Inflammatory macrophage treated with lipopolysaccharide for 4 hours (primary cell): ENCODE data around the gene C16orf89.

ENCODE experiments used
- DNase-seq: peaks from one replicate; pipeline ENCODE4 v3.0.0-alpha.2; 2020

Gene C16orf89

GRCh38 chr16:5002699-5003143 lies 63.0 kb downstream of the C16orf89 start:
- no peak for DNase-seq

- DNase-seq = no peak
These were observed 63.8 kb downstream of the C16orf89 start for GRCh38 chr16:5001986-5002385.

GRCh38 chr16:5001571-5001970 lies 64.2 kb downstream of the C16orf89 start:
- DNase-seq = peak; percentile 11

DNA sequence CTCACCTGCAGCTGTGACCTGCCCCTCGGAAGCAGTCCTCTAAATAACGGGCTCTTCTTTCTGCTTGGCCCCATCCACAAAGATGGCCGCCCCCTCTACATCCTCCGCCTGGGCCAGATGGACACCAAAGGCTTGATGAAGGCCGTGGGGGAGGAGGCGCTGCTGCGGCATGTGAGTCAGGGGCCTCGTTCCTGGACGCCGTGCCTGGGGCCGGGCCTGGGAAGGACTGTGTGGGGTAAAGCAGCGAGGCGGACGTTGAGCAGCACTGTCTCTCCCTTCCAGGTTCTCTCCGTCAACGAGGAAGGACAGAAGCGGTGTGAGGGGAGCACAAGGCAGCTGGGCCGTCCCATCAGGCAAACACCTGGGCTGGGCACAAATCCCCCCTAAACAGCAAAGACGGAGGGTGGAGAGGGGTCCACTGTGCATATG lies 65.2 kb downstream of the C16orf89 start:
- no peak for DNase-seq

DNA sequence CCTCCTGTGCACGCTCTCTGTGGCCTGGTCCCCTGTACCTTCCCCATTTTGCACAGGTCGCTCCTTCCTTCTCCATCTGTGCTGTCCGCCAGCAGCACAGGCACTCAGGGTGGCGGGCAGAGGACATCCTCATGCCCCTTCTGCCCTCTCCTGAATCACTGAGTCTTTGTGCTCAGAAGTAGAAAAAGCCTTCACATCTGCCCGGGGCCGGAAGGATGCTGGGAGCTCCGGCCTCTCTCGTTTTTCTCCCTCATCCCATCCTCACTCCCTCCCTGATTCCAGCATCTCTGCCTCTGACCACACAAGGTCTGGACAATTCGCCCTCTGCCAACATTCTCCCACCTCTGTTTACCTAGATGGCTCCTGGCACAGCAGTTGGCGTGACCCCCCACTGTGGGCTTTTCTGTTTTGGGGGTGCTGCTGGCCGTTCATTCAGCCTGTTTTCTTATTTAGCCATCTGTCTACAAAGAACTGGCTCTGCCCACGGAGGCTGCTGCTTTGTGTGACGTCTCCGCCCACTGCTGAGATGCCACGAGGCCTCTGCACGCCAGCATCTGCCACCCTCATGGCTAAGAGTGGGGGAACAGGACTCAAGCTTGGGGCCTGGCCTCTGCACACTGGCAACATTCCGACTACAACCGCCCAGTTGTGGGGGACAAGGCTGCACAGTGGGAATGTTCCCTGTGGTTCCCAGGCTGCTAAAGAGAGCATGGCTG lies 70.9 kb downstream of the C16orf89 start:
- DNase-seq = no peak
